Heart right ventricle (tissue), 16 donors: Measurements from ENCODE around the gene NACC1. TPM values are rescaled to one million over a fixed set of nuclear protein-coding genes. Genes with fewer than 3 reads are reported as not detected.
A peak's percentile ranks its signal among the peaks of the same experiment; 100 is the strongest.

ENCODE experiments used
- ATAC-seq, 8 donors: fragments of 200-7000 bp; cut with Tn5 transposase; one replicate each; pipeline ENCODE4 v1.9.1; 2020; ENCODE audit warnings: mild to moderate bottlenecking in 8 of 8, moderate library complexity in 8 of 8, moderate number of reproducible peaks in 1 of 8
- DNase-seq, 2 donors: peaks; one replicate each; pipeline ENCODE4 v3.0.0-alpha.2; 2020
- H3K27ac ChIP-seq, 10 donors: fragments of 200-600 bp; sonication (generic) in 2 of 10; one replicate each; pipeline versions ENCODE4 v1.5.0 to v1.8.0; 2020 to 2022; ENCODE audit warnings: mild to moderate bottlenecking in 3 of 10
- H3K27me3 ChIP-seq, 7 donors: fragments of 200-600 bp; one replicate each; pipeline ENCODE4 v1.8.0; 2021 to 2022; ENCODE audit warnings: mild to moderate bottlenecking in 2 of 7
- H3K36me3 ChIP-seq, 9 donors: fragments of 200-600 bp; sonication (generic) in 1 of 9; one replicate each; pipeline versions ENCODE4 v1.5.0 to v1.8.0; 2020 to 2022; ENCODE audit warnings: mild to moderate bottlenecking in 2 of 9
- H3K4me1 ChIP-seq, 9 donors: fragments of 200-600 bp; sonication (generic) in 1 of 9; one replicate each; pipeline versions ENCODE4 v1.5.0 to v1.8.0; 2020 to 2022; ENCODE audit warnings: mild to moderate bottlenecking in 4 of 9
- H3K4me3 ChIP-seq, 10 donors: fragments of 200-600 bp; sonication (generic) in 2 of 10; one replicate each; pipeline versions ENCODE4 v1.5.0 to v1.8.0; 2020 to 2022; ENCODE audit warnings: mild to moderate bottlenecking in 7 of 10, moderate library complexity in 2 of 10
- H3K9me3 ChIP-seq, 11 donors: fragments of 200-600 bp in 10 of 11; sonication (generic) in 2 of 11; one replicate each; pipeline versions ENCODE4 v1.5.0 to v1.8.0; 2013 to 2022; ENCODE audit warnings: mild to moderate bottlenecking in 2 of 11, control low read depth in 1 of 11, moderate library complexity in 1 of 11
- CTCF ChIP-seq, 9 donors: fragments of 200-600 bp; sonication (generic) in 2 of 9; IDR thresholded peaks; one replicate each; pipeline versions ENCODE4 v1.5.0 to v1.8.0; 2021 to 2022; ENCODE audit warnings: antibody characterized with exemption in 9 of 9, mild to moderate bottlenecking in 5 of 9, moderate library complexity in 1 of 9
- WGBS, 2 donors: extraction: QIAGEN DNeasy Blood & Tissue Kit; methylation state at CpG; one replicate each; pipeline ENCODE4 v1.1.7; 2013; ENCODE audit warnings: inconsistent platforms in 1 of 2; 5-methylcytosine and 5-hydroxymethylcytosine counted together
- intact Hi-C, 10 donors: fragments of 100-400 bp; cut with DNase I; formaldehyde crosslinking; loops; one replicate each; pipeline versions ENCODE4 v1.11.1 to v1.14.2; 2022
- polyA plus RNA-seq, 2 donors: library from polyadenylated mRNA; stranded (reverse); fragments of 200-250 nt; gene quantifications; one replicate each; pipeline ENCODE4 v1.2.3, GENCODE V29; 2013
- total RNA-seq, 10 donors: library from RNA; stranded (reverse); fragmentation: NEBNext Ultra II Directional in 3 of 10; extraction: Animal tissue kit (Norgen Biotek cat#: 25700) in 3 of 10; gene quantifications; one replicate each; pipeline versions ENCODE4 v1.2.1 to v1.2.4, GENCODE V29; 2021 to 2023
- donor health status: Arrhythmogenic right ventricular cardiomyopathy.
- donor health status: ischemic (EF 13 %, LVEDD 7.1; RV severe dilation, severe dysfunction).
- donor health status: healthy with polysubstance abuse.
- donor health status: DM: no; HTN: yes; CAD: no.
- donor health status: DM: no; HTN: no; CAD: no.
- donor health status: ischemic (EF 25% LVEDD 6.9; RV normal size, moderate dysfunction).
- donor health status: ischemic (EF 25% LVEDD 5.7; RV mildly dilated, moderate dysfunction).
- donor health status: healthy.
- donor health status: DM: yes; HTN: yes; CAD: no.
- donor health status: Ischemic cardiomyopathy.
- donor health status: ischemic (EF 35%, LVEDD 5.7; RV mildly dilated, moderate dysfunction).
- donor health status: nonischemic (EF 11% LVEDD 7.7; RV severe dilation, severe dysfunction).
- donor health status: DM: yes; HTN: yes; CAD: no.
- donor health status: PGD.
- donor health status: ischemic (EF 29% LVEDD 5.4; RV normal size, mild dysfunction).
- donor health status: nonischemic (EF 23%, LVEDD 6.1; RV moderate dilation, normal function).

Gene NACC1
- total and polyA plus RNA-seq, 12 donors, result 23.9 to 58.0 (median 33.0) TPM

- H3K4me3 ChIP-seq, result no peak overlapping the region
- no peaks in the 10 kb centered on the region for H3K9me3 ChIP-seq
- intact Hi-C loops, result no loop called here
- no peak overlapping the region for H3K27ac ChIP-seq
- H3K36me3 ChIP-seq, result peaks cover 0 to 64% (median 8%) of the 10 kb centered on the region in 9 donors
- no peak for TF ChIP-seq CTCF (IDR thresholded peaks at IDR 0.05)
- peaks cover 0 to 24% (median 17%) of the 10 kb centered on the region in 9 donors for H3K4me1 ChIP-seq
- 92 to 94% methylated on average over 28 of the region's 28 CpGs for WGBS, 2 donors
- DNase-seq, result no peak
- no peaks in the 10 kb centered on the region for H3K27me3 ChIP-seq
- ATAC-seq, result no peak
Measured at GRCh38 chr19:13137290-13137794, 19.3 kb downstream of the NACC1 start.

- no peak for ATAC-seq
- peaks cover 0 to 70% (median 8%) of the 10 kb centered on the region in 9 donors for H3K36me3 ChIP-seq
- intact Hi-C loops, result no loop called here
- no peak for DNase-seq
- H3K9me3 ChIP-seq, result no peaks in the 10 kb centered on the region
- WGBS, 2 donors, result 89 to 92% methylated on average over 40 of the region's 40 CpGs
- no peaks in the 10 kb centered on the region for H3K27me3 ChIP-seq
- no peak overlapping the region for H3K27ac ChIP-seq
- no peak for TF ChIP-seq CTCF (IDR thresholded peaks at IDR 0.05)
- peaks cover 0 to 17% (median 15%) of the 10 kb centered on the region in 9 donors for H3K4me1 ChIP-seq
- H3K4me3 ChIP-seq, result no peak overlapping the region
Measured at GRCh38 chr19:13138171-13138915, 20.3 kb downstream of the NACC1 start.

GRCh38 chr19:13138916-13139198 is 20.8 kb downstream of the NACC1 start:
- no peak overlapping the region for H3K27ac ChIP-seq
- H3K36me3 ChIP-seq, result peaks cover 0 to 75% (median 10%) of the 10 kb centered on the region in 9 donors
- intact Hi-C loops, result no loop called here
- no peaks in the 10 kb centered on the region for H3K9me3 ChIP-seq
- H3K4me3 ChIP-seq, result no peak overlapping the region
- H3K27me3 ChIP-seq, result no peaks in the 10 kb centered on the region
- DNase-seq, result no peak
- ATAC-seq, result no peak
- peaks cover 0 to 12% (median 10%) of the 10 kb centered on the region in 9 donors for H3K4me1 ChIP-seq
- no peak for TF ChIP-seq CTCF (IDR thresholded peaks at IDR 0.05)
- 84% methylated on average over 10 of the region's 10 CpGs for WGBS, 2 donors

GRCh38 chr19:13139633-13140311 is 21.7 kb downstream of the NACC1 start:
- Histone ChIP-seq H3K9me3 (no peaks in the 10 kb centered on the region), H3K27me3 (no peaks in the 10 kb centered on the region), H3K36me3 (peaks cover 5 to 84% (median 19%) of the 10 kb centered on the region in 9 donors), H3K4me3 (no peak overlapping the region), H3K4me1 (peaks cover 0 to 11% (median 1%) of the 10 kb centered on the region in 9 donors), H3K27ac (peak overlapping the region in 1 of 10 donors; percentile 14)
- WGBS, 2 donors, result 81 to 83% methylated on average over 11 of the region's 11 CpGs
- no peak for DNase-seq
- no peak for TF ChIP-seq CTCF (IDR thresholded peaks at IDR 0.05)
- ATAC-seq, result no peak
- intact Hi-C loops, result no loop called here
